Activated CD4-positive, alpha-beta T cell treated with anti-CD3 and anti-CD28 coated beads for 36 hours (primary cell): Measurements from ENCODE around the gene C10orf120. TPM values are rescaled to one million over a fixed set of nuclear protein-coding genes. Genes with fewer than 3 reads are reported as not detected.

Experiments
- ATAC-seq: fragments of 200-7000 bp; cut with Tn5 transposase; one replicate; pipeline ENCODE4 v1.10.0; 2021; ENCODE audit warnings: mild to moderate bottlenecking, moderate library complexity
- CTCF ChIA-PET: fragments of 350-600 bp; sonication (Branson Sonifier 250); formaldehyde crosslinking; loops from one replicate; lab custom pipeline; 2021; ENCODE audit warnings: antibody characterized with exemption; lab: Charles Lee
- POLR2A ChIA-PET: fragments of 350-600 bp; sonication (Branson Sonifier 250); formaldehyde crosslinking; loops from one replicate; lab custom pipeline; 2021; ENCODE audit warnings: antibody characterized with exemption, inconsistent platforms; lab: Charles Lee
- DNase-seq: peaks from one replicate; pipeline ENCODE4 v3.0.0-alpha.2; 2020
- H3K27ac Mint-ChIP-seq: one replicate; pipeline ENCODE4 v1.8.0; 2021; ENCODE audit warnings: mixed read lengths
- H3K27me3 Mint-ChIP-seq: one replicate; pipeline ENCODE4 v1.8.0; 2021; ENCODE audit warnings: mixed read lengths
- H3K36me3 Mint-ChIP-seq: one replicate; pipeline ENCODE4 v1.8.0; 2021; ENCODE audit warnings: low read depth, mixed read lengths
- H3K4me1 Mint-ChIP-seq: one replicate; pipeline ENCODE4 v1.8.0; 2021; ENCODE audit warnings: mixed read lengths
- H3K4me3 Mint-ChIP-seq: one replicate; pipeline ENCODE4 v1.8.0; 2021; ENCODE audit warnings: mild to moderate bottlenecking, moderate library complexity, mixed read lengths
- H3K9me3 Mint-ChIP-seq: one replicate; pipeline ENCODE4 v1.8.0; 2021; ENCODE audit warnings: low read depth, mixed read lengths
- intact Hi-C, 2 experiments: fragments of 100-400 bp; cut with DNase I in 1 of 2; cut with micrococcal nuclease in 1 of 2; formaldehyde crosslinking; loops; one replicate each; pipeline versions ENCODE4 v1.14.2 to v1.15.1; 2022 to 2024; cut with DNase I, micrococcal nuclease
- total RNA-seq, 2 experiments: library from RNA; stranded (reverse); gene quantifications; one replicate each; pipeline ENCODE4 v1.2.3, GENCODE V29; 2021

Gene C10orf120
- total RNA-seq, 2 experiments from 2014 or later = not detected

DNA sequence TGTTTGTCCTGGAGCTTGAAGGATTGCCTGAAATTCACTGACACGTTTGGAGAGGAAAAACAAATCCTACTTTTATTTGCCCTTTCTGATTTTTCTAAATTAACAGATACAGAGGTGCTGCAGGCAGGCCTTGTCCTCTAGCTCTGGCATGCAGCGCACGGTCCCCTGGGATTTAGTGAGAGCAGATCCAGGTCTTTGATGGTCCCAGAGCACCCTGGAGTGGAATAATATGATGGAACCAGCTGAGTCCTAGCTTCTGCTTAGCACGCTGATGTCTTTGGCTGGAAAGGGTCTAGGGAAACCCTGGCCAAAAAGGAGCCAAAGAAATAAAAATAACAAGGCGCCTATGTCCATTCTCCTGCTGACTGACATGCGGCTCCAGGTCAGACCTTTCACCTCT, 40.5 kb downstream of the C10orf120 start:
- POLR2A ChIA-PET = no interaction called here
- H3K4me1 Mint-ChIP-seq = no peaks in the 10 kb centered on the region
- ATAC-seq (no peak), DNase-seq (no peak)
- intact Hi-C loops = no loop called here
- CTCF ChIA-PET = interaction anchor here (0.8 kb wide), 1 partner anchor 10 kb away, joined by 3 read pairs; no protein-coding TSS in a partner anchor
- H3K27ac Mint-ChIP-seq = no peak overlapping the region
- H3K27me3 Mint-ChIP-seq = peaks cover 4% of the 10 kb centered on the region
- H3K36me3 Mint-ChIP-seq = no peaks in the 10 kb centered on the region
- no peak overlapping the region for H3K4me3 Mint-ChIP-seq
- H3K9me3 Mint-ChIP-seq = no peaks in the 10 kb centered on the region

DNA sequence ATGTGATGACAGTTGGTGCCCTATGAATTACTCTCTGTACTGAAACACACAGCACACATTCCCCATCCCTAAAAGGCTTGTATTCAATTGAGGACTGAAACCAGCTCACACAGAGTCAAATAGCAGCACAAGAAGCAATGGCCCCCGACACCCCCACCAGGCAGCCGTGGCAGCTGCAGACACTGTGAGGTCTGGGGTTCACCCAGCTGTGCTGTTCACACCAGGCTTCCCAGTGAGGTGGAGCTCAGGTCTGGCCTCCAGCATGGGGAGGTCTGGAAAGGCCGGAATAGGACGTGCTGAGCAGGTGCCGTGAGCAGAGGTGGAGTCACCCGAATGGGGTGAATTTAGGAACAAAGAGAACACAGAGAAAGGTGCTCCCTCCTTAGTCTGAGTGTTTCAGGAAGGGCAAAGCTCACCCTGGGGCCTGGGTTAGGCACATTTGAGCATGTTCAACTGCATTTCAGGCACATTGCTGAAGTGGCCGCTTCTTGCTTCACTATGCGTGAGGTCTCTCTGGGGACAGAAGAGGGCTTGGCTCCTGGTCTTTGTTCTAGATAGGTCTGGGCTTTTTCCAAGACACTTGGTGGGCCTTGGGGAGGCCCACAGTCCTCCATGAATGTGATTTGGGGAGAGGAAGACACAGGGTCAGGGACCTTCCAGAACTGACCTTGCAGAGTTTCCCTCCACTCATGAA, 41.1 kb downstream of the C10orf120 start:
- H3K4me3 Mint-ChIP-seq = no peak overlapping the region
- H3K4me1 Mint-ChIP-seq = no peaks in the 10 kb centered on the region
- no peak overlapping the region for H3K27ac Mint-ChIP-seq
- H3K36me3 Mint-ChIP-seq = no peaks in the 10 kb centered on the region
- DNase-seq (no peak), ATAC-seq (no peak)
- ChIA-PET CTCF (interaction anchor here (0.8 kb wide), 1 partner anchor 10 kb away, joined by 3 read pairs; no protein-coding TSS in a partner anchor), POLR2A (no interaction called here)
- peaks cover 5% of the 10 kb centered on the region for H3K27me3 Mint-ChIP-seq
- intact Hi-C loops = no loop called here
- no peaks in the 10 kb centered on the region for H3K9me3 Mint-ChIP-seq

DNA sequence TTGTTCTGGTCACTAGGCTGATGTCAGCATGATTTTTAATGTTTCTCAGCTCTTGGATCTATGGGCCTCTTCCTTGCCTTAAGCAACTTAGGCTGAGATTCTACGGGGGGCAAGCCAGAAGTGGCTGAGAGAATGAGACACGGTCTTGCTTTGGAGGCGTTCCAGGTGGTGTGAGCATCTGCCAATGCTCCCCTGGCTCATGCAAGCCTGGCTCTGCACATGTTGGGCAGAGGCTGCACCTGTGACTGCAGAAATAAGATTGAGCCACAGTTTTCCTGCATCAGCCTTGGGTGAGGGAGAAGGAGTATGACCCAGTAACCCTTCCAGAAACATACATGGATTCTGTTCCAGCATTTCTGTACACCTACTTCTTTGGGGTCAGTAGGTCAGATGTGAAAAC, 41.9 kb downstream of the C10orf120 start:
- DNase-seq (no peak), ATAC-seq (no peak)
- no peaks in the 10 kb centered on the region for H3K36me3 Mint-ChIP-seq
- POLR2A ChIA-PET = no interaction called here
- CTCF ChIA-PET = interaction anchor here (1.4 kb wide), 1 partner anchor 9 kb away, joined by 4 read pairs; no protein-coding TSS in a partner anchor
- no peaks in the 10 kb centered on the region for H3K4me1 Mint-ChIP-seq
- H3K27ac Mint-ChIP-seq = no peak overlapping the region
- H3K9me3 Mint-ChIP-seq = no peaks in the 10 kb centered on the region
- peaks cover 11% of the 10 kb centered on the region for H3K27me3 Mint-ChIP-seq
- no peak overlapping the region for H3K4me3 Mint-ChIP-seq
- intact Hi-C loops = no loop called here

DNA sequence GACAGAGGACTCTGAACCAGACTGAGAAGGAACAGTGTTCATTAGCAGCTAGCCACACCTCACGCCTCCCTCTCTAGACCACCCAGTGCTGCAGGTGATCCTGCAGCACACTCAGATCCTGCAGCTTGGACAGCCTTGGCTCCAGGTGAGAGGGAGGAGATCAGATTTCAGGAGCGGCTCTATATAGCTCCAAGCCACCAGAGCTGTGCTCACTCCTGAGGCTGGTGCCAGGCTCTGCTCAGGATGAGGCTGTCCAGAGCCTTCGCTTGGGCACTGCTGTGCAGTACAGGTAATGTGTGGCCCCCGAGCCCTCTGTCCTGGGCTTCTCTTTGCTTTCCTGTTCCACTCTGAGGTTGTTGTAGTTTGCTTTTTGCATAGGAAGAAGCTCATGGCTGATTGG, 42.4 kb downstream of the C10orf120 start:
- Mint-ChIP-seq H3K9me3 (no peaks in the 10 kb centered on the region), H3K27me3 (peaks cover 14% of the 10 kb centered on the region), H3K4me1 (no peaks in the 10 kb centered on the region), H3K36me3 (no peaks in the 10 kb centered on the region), H3K4me3 (no peak overlapping the region), H3K27ac (no peak overlapping the region)
- POLR2A ChIA-PET = no interaction called here
- ATAC-seq (no peak), DNase-seq (no peak)
- CTCF ChIA-PET = interaction anchor here (1.4 kb wide), 1 partner anchor 8 kb away, joined by 4 read pairs; no protein-coding TSS in a partner anchor
- intact Hi-C loops = no loop called here

DNA sequence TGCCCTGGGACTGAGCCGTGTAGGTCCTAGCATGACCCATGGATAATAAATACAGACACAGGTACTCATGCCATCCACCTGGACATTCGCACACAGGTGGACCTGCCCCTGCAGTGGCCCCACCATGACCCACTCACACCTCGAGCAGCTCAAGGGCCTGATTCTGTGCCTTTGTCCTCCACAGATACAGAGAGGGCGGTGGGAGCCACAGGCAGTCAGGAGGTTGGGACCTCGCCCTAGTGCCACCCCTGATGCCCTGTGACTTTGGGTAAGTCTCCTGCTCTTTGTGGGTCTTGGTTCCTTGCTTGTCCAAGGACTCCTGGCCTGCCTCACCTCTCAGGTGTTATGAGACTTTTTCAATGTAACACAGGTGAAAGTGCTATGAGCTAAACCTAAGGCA, 42.9 kb downstream of the C10orf120 start:
- CTCF ChIA-PET = interaction anchor here (0.5 to 1.4 kb wide), 3 partner anchors 8 to 1252 kb away, joined by 3 to 4 read pairs (median 3); no protein-coding TSS in a partner anchor
- H3K36me3 Mint-ChIP-seq = no peaks in the 10 kb centered on the region
- intact Hi-C loops = no loop called here
- DNase-seq (no peak), ATAC-seq (no peak)
- peaks cover 18% of the 10 kb centered on the region for H3K27me3 Mint-ChIP-seq
- H3K27ac Mint-ChIP-seq = no peak overlapping the region
- peaks cover 2% of the 10 kb centered on the region for H3K9me3 Mint-ChIP-seq
- no peaks in the 10 kb centered on the region for H3K4me1 Mint-ChIP-seq
- no peak overlapping the region for H3K4me3 Mint-ChIP-seq
- POLR2A ChIA-PET = no interaction called here

DNA sequence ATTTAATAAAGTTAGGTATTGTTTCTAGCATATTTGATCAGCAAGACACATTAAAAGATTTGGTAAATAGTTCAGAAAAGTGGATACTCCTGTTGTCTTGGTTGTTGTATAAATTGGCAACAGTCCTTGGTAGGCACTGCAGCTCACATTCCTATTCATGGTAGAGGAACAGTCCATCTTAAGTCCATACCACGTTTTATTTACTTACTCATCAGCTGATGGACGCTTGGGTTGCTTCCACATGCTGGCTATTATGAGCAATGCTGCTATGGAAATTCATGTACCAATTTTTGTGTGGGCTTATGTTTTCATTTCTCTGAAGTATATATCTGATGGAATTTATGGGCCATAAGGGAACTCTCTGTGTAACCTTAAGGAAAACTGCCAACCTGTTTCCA, 43.3 kb downstream of the C10orf120 start:
- intact Hi-C loops = no loop called here
- ATAC-seq = no peak

DNA sequence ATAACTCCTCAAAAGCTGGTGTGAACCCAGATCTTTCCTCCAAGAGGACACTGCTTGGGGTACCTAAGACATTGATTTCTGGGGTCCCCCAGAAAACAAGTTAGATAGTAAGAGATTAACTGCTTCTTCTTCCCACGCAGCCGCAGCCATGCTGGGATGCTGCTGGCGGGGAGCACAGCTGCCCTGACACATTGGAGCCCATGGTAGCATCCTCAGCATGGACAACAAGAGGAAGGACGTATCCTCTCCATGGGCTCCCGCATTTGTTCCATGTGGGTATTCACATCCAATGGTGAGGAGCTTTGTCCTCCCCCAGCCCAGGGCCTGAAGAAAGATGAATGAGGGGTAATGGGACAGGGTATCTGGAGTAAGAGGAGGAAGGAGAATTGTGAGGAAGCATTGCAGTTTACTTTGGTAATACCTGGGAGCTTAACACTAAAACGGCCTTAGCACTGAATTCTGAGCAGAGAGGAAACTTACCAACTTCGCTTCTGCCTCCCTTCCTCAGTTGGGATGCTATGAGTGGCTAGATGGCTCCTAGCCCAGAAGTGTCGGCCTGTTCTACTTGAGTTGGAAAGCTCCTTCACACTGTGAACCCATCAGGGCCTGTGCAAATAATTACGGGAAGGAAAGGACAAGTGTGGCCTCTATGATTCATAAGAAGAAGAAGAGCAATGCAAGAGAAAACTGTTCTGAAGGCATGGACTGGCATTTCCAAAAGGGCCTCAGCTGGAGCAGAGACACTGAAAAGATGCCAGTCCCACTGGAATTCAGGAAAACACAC, 43.9 kb downstream of the C10orf120 start:
- ChIA-PET CTCF (interaction anchor here (0.9 kb wide), 1 partner anchor 11 kb away, joined by 3 read pairs; no protein-coding TSS in a partner anchor), POLR2A (no interaction called here)
- DNase-seq (no peak), ATAC-seq (no peak)
- H3K36me3 Mint-ChIP-seq = no peaks in the 10 kb centered on the region
- peaks cover 2% of the 10 kb centered on the region for H3K9me3 Mint-ChIP-seq
- no peak overlapping the region for H3K4me3 Mint-ChIP-seq
- peaks cover 24% of the 10 kb centered on the region for H3K27me3 Mint-ChIP-seq
- no peaks in the 10 kb centered on the region for H3K4me1 Mint-ChIP-seq
- intact Hi-C loops = no loop called here
- no peak overlapping the region for H3K27ac Mint-ChIP-seq

More for the DNA sequence above, 43.3 kb downstream of the C10orf120 start:
- H3K4me3 Mint-ChIP-seq = no peak overlapping the region
- H3K9me3 Mint-ChIP-seq = peaks cover 2% of the 10 kb centered on the region
- H3K27ac Mint-ChIP-seq = no peak overlapping the region
- no peak for DNase-seq
- no peaks in the 10 kb centered on the region for H3K4me1 Mint-ChIP-seq
- ChIA-PET POLR2A (no interaction called here), CTCF (interaction anchor here (0.5 to 0.9 kb wide), 2 partner anchors 12 to 1252 kb away, joined by 3 read pairs; no protein-coding TSS in a partner anchor)
- H3K36me3 Mint-ChIP-seq = no peaks in the 10 kb centered on the region
- H3K27me3 Mint-ChIP-seq = peaks cover 19% of the 10 kb centered on the region

DNA sequence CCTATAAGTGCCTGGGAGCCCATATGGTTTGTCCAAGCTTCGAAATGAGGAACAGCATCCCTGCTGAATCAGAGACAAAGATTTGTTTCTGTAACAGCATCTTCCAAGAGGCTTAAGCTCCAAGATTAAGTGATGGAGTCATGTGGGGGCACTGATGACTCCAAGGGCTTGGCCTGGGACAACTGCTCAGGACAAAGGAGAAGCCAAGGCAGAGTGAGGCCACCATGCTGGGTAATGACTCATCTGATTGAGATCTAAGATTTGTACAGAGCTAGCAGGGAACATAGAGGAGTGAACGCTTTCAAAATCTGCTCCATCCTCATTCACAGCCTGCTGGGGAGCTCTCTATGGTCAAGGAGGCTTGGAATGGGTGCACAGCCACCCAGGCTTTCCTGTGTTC, 49.3 kb downstream of the C10orf120 start:
- Mint-ChIP-seq H3K36me3 (no peaks in the 10 kb centered on the region), H3K4me1 (no peaks in the 10 kb centered on the region), H3K27me3 (peaks cover 34% of the 10 kb centered on the region), H3K4me3 (no peak overlapping the region), H3K27ac (no peak overlapping the region), H3K9me3 (peaks cover 2% of the 10 kb centered on the region)
- DNase-seq (no peak), ATAC-seq (no peak)
- intact Hi-C loops = no loop called here
- POLR2A ChIA-PET = no interaction called here
- CTCF ChIA-PET = interaction anchor here (0.6 kb wide), 1 partner anchor 101 kb away, joined by 3 read pairs; no protein-coding TSS in a partner anchor

DNA sequence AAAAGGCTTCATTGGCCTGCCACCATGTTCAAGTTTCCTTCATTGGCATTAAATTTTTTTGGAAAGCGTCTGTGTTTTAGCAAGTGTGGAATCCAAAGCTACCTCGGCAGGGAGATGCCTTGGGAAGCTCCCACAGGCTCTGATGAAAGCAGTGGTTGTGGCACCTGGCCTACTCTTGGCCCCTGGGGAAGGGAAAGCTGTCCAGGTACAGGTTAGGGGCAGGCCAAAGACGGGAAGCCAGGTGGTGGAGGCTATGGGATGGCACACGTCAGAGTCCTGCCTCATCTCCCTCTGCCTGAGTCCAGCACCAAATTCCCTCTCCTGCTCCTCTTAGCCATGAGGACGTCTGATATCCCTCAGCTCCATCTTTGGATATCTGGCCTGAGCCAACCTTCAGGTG, 49.7 kb downstream of the C10orf120 start:
- POLR2A ChIA-PET = no interaction called here
- Mint-ChIP-seq H3K27me3 (peaks cover 30% of the 10 kb centered on the region), H3K4me3 (no peak overlapping the region), H3K4me1 (no peaks in the 10 kb centered on the region), H3K36me3 (no peaks in the 10 kb centered on the region), H3K27ac (no peak overlapping the region), H3K9me3 (peaks cover 2% of the 10 kb centered on the region)
- no peak for ATAC-seq
- intact Hi-C loops = loop anchor here in 1 of 2 experiments (5.0 kb wide), 1 partner anchor 52 kb away; no protein-coding TSS in a partner anchor
- no peak for DNase-seq
- CTCF ChIA-PET = interaction anchor here (0.6 to 1.9 kb wide), 5 partner anchors 50 to 392 kb away, joined by 3 to 7 read pairs (median 3); partner anchors contain the start of gene C10orf120

DNA sequence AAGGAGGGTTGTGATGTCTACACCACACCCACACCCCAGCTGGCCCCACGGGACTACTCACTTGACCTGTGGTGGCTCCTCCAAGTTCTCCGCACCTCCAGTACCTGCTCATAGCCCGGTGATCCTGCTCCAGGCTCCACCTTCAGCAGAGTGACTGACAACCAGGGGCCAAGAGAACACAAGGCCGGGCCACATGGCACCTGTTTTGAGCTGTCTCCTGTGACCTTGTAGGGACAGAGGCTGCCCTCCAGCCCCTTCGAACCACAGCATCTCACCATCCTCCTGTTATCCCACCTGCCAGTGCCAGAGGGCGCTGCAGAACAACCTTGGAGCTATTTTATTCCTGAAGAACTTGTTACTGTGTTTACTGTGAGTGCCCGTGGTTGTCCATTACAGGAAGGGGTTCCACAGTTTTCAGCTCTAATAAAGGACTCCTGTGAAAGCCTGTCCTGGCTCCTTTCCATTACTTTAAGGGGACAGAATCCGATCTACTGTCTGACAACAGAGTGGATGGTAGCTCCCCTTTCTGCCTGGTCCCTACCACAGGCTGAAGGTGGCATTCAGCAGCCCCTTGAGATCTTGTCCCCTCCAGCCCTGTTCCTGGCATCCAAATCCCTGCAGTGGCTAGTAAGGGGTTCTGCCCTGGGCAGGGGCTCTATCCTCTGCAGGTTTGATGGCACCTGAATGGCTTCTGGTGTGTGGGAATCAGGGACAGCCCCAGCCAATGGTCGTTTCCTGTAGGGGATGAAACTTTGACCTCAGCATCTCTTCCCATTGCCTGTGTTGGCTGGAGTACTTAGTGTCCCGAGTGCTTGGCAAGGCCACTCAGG, 50.8 kb downstream of the C10orf120 start:
- intact Hi-C loops = loop anchor here (1.0 to 5.0 kb wide), 3 partner anchors 53 to 910 kb away; no protein-coding TSS in a partner anchor
- peaks cover 2% of the 10 kb centered on the region for H3K9me3 Mint-ChIP-seq
- ChIA-PET CTCF (interaction anchor here (0.5 to 1.9 kb wide), 14 partner anchors 9 to 83 kb away, joined by 3 to 7 read pairs (median 3); partner anchors contain the start of gene C10orf120), POLR2A (no interaction called here)
- no peak overlapping the region for H3K27ac Mint-ChIP-seq
- DNase-seq (peak; percentile 62), ATAC-seq (peak; percentile 39)
- H3K4me1 Mint-ChIP-seq = no peaks in the 10 kb centered on the region
- no peaks in the 10 kb centered on the region for H3K36me3 Mint-ChIP-seq
- H3K27me3 Mint-ChIP-seq = peaks cover 29% of the 10 kb centered on the region
- no peak overlapping the region for H3K4me3 Mint-ChIP-seq
